ENCODE data around the gene PDILT. TPM values are rescaled to one million over a fixed set of nuclear protein-coding genes. Genes with fewer than 3 reads are reported as not detected.

PDILT gene
- total RNA-seq, 1 experiment from 2014 or later, result not detected

DNA sequence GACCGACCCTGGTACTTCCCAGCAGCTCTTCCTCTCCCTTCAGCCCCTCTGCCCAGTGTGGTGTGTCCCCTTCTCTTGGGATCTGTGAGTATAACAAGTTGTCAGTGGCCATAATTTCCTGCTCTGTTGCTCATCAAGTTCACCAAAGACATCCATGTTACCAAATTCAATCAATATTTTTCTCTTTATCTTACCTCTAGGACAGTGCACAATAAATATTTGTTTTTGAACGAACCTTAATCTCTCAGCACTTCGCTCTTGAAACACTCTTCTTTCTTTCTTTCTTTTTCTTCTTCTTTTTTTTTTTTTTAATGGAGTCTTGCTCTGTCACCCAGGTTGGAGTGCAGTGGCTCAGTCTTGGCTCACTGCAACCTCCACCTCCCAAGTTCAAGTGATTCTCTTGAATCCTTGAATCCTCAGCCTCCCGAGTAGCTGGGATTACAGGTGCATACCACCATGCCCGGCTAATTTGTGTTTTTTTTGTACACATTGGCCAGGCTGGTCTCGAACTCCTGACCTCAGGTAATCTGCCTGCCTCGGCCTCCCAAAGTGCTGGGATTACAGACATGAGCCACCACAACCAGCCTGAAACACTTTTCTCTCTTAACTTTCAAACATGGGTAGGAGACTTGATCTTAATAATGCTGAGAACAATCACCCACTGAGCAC is 49.3 kb downstream of the PDILT start:
- intact Hi-C loops (cut with micrococcal nuclease; ENCODE audit: unreplicated experiment), result no loop called here
- BruUV-seq (replicated peaks), result no TSS peak
- Mint-ChIP-seq H3K9me3 (ENCODE audit: unreplicated experiment) (peaks cover 11% of the 10 kb centered on the region), H3K27me3 (ENCODE audit: insufficient read depth, unreplicated experiment) (peaks cover 8% of the 10 kb centered on the region), H3K36me3 (ENCODE audit: insufficient read depth, unreplicated experiment) (no peaks in the 10 kb centered on the region), H3K4me3 (ENCODE audit: unreplicated experiment) (no peak overlapping the region), H3K4me1 (ENCODE audit: low read depth, unreplicated experiment) (no peaks in the 10 kb centered on the region), H3K27ac (ENCODE audit: unreplicated experiment) (no peak overlapping the region)
- Histone ChIP-seq H3K27me3 (replicated peaks; ENCODE audit: control insufficient read depth, insufficient read depth, low read length) (no peaks in the 10 kb centered on the region; the same call in 1 of the 2 replicates), H3K4me3 (ENCODE audit: low read depth, low read length) (no peak overlapping the region), H3K9me3 (no peaks in the 10 kb centered on the region), H3K36me3 (ENCODE audit: control insufficient read depth, insufficient read depth, low read length) (no peaks in the 10 kb centered on the region), H3K4me1 (no peaks in the 10 kb centered on the region)
- DNase-seq, result no peak
- ChIA-PET POLR2A (no interaction called here), CTCF (no interaction called here)
- TF ChIP-seq, protein P1, sequence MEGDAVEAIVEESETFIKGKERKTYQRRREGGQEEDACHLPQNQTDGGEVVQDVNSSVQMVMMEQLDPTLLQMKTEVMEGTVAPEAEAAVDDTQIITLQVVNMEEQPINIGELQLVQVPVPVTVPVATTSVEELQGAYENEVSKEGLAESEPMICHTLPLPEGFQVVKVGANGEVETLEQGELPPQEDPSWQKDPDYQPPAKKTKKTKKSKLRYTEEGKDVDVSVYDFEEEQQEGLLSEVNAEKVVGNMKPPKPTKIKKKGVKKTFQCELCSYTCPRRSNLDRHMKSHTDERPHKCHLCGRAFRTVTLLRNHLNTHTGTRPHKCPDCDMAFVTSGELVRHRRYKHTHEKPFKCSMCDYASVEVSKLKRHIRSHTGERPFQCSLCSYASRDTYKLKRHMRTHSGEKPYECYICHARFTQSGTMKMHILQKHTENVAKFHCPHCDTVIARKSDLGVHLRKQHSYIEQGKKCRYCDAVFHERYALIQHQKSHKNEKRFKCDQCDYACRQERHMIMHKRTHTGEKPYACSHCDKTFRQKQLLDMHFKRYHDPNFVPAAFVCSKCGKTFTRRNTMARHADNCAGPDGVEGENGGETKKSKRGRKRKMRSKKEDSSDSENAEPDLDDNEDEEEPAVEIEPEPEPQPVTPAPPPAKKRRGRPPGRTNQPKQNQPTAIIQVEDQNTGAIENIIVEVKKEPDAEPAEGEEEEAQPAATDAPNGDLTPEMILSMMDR (IDR thresholded peaks at IDR 0.05; ENCODE audit: insufficient read depth in 1 of 2, low read depth in 1 of 2, low read length in 1 of 2, severe bottlenecking in 1 of 2, unreplicated experiment in 1 of 2), result no peak

DNA sequence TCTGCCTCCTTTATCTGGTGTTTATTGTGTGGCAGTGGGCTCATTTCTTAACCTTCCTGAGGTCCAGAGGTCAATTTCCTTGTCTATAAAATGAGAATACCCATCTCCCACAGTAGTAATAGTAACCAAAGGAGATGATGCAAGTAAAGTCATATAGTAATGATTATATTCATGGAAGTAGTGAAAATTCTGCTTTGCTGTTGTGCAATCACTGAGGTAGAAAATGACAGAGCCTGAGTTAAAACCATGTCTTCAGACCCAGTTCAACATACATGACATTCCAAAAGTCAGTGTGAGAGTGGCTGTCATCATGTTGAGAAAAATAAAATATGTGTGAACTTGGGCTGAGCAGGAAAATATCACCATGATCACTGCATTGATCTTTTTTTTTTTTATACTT is 51.2 kb downstream of the PDILT start:
- Histone ChIP-seq H3K27me3 (replicated peaks; ENCODE audit: control insufficient read depth, insufficient read depth, low read length) (no peaks in the 10 kb centered on the region; the same call in 1 of the 2 replicates), H3K9me3 (no peaks in the 10 kb centered on the region), H3K4me1 (no peaks in the 10 kb centered on the region), H3K4me3 (ENCODE audit: low read depth, low read length) (no peak overlapping the region), H3K36me3 (ENCODE audit: control insufficient read depth, insufficient read depth, low read length) (no peaks in the 10 kb centered on the region)
- intact Hi-C loops (cut with micrococcal nuclease; ENCODE audit: unreplicated experiment), result no loop called here
- BruUV-seq (replicated peaks), result no TSS peak
- TF ChIP-seq, protein P1 (IDR thresholded peaks at IDR 0.05; ENCODE audit: insufficient read depth in 1 of 2, low read depth in 1 of 2, low read length in 1 of 2, severe bottlenecking in 1 of 2, unreplicated experiment in 1 of 2), result no peak
- ChIA-PET CTCF (no interaction called here), POLR2A (no interaction called here)
- Mint-ChIP-seq H3K36me3 (ENCODE audit: insufficient read depth, unreplicated experiment) (no peaks in the 10 kb centered on the region), H3K9me3 (ENCODE audit: unreplicated experiment) (peaks cover 11% of the 10 kb centered on the region), H3K4me1 (ENCODE audit: low read depth, unreplicated experiment) (no peaks in the 10 kb centered on the region), H3K27ac (ENCODE audit: unreplicated experiment) (no peak overlapping the region), H3K27me3 (ENCODE audit: insufficient read depth, unreplicated experiment) (peaks cover 6% of the 10 kb centered on the region), H3K4me3 (ENCODE audit: unreplicated experiment) (no peak overlapping the region)
- DNase-seq, result no peak

DNA sequence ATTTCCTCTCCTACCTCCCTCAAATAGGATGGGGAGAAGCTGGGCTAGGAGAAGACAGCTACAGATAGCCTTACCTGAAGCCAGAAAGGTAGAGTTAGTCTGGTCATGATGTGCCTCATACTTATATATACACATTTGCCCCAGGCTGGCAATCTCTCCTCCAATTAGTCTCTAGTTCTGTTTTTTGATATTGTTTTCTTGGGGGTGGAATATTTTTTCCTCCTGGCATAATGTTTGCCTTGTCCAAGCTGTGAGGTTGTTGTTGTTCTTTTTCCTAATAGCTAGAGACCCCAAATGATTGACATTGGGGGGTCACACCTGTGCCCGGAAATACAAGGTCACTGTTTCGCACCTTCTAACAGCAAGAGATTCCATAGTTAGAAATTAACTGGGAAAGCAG is 51.9 kb downstream of the PDILT start, which contains the start of gene UMOD:
Gene UMOD (minus strand): TSS at position 101 of the 400 bp plus-strand sequence. CDS start 1,978 bp downstream, outside the sequence.
- no TSS peak for BruUV-seq (replicated peaks)
- Mint-ChIP-seq H3K36me3 (ENCODE audit: insufficient read depth, unreplicated experiment) (no peaks in the 10 kb centered on the region), H3K27ac (ENCODE audit: unreplicated experiment) (no peak within 1 kb of the TSS), H3K9me3 (ENCODE audit: unreplicated experiment) (peaks cover 9% of the 10 kb centered on the region), H3K4me3 (ENCODE audit: unreplicated experiment) (no peak within 1 kb of the TSS), H3K27me3 (ENCODE audit: insufficient read depth, unreplicated experiment) (peaks cover 6% of the 10 kb centered on the region), H3K4me1 (ENCODE audit: low read depth, unreplicated experiment) (no peaks in the 10 kb centered on the region)
- Histone ChIP-seq H3K4me3 (ENCODE audit: low read depth, low read length) (no peak within 1 kb of the TSS), H3K9me3 (no peaks in the 10 kb centered on the region), H3K4me1 (no peaks in the 10 kb centered on the region), H3K27me3 (replicated peaks; ENCODE audit: control insufficient read depth, insufficient read depth, low read length) (no peaks in the 10 kb centered on the region; the same call in 1 of the 2 replicates), H3K36me3 (ENCODE audit: control insufficient read depth, insufficient read depth, low read length) (no peaks in the 10 kb centered on the region)
- TF ChIP-seq, protein P1 (IDR thresholded peaks at IDR 0.05; ENCODE audit: insufficient read depth in 1 of 2, low read depth in 1 of 2, low read length in 1 of 2, severe bottlenecking in 1 of 2, unreplicated experiment in 1 of 2), result no peak
- POLR2A ChIA-PET, result no interaction called here
- no peak for DNase-seq
- intact Hi-C loops (cut with micrococcal nuclease; ENCODE audit: unreplicated experiment), result no loop called here
- CTCF ChIA-PET, result no interaction called here
